A673 (cell line): Measurements from ENCODE around the gene STARD13. TPM values are rescaled to one million over a fixed set of nuclear protein-coding genes. Genes with fewer than 3 reads are reported as not detected.

ENCODE experiments used
- BruUV-seq: library from RNA; stranded (reverse); fragments of 400-500 nt; replicated peaks from 2 replicates; lab custom pipeline; 2021; lab: Mats Ljungman, UMichigan
- CTCF ChIA-PET: fragments of 300-600 bp; sonication (Branson Sonifier 250); formaldehyde crosslinking; loops from one replicate; lab custom pipeline; 2022; ENCODE audit warnings: antibody characterized with exemption; lab: Charles Lee
- POLR2A ChIA-PET: fragments of 300-600 bp; sonication (Branson Sonifier 250); formaldehyde crosslinking; loops from one replicate; lab custom pipeline; 2022; ENCODE audit warnings: antibody characterized with exemption; ENCODE audit not compliant: low non-redundant PET; lab: Charles Lee
- DNase-seq: peaks from one replicate; pipeline ENCODE4 v3.0.0-alpha.2; 2015; ENCODE audit warnings: low spot score
- H3K27ac ChIP-seq: fragments of 200-600 bp; sonication (generic); 2 replicates; pipeline ENCODE4 v1.5.1; 2016; ENCODE audit warnings: mixed run types, low read depth, mild to moderate bottlenecking, mixed read lengths, antibody characterized with exemption, low read length; ENCODE audit not compliant: poor library complexity, severe bottlenecking
- H3K27me3 ChIP-seq: fragments of 200-600 bp; sonication (generic); replicated peaks from 2 replicates; pipeline ENCODE4 v1.6.1; 2017; ENCODE audit warnings: mixed run types, low read depth, mild to moderate bottlenecking, mixed read lengths, antibody characterized with exemption, low read length; ENCODE audit not compliant: insufficient read depth, poor library complexity
- H3K36me3 ChIP-seq: fragments of 200-600 bp; sonication (generic); 2 replicates; pipeline ENCODE4 v1.6.1; 2016; ENCODE audit warnings: mixed run types, mild to moderate bottlenecking, mixed read lengths, antibody characterized with exemption, low read length; ENCODE audit not compliant: insufficient read depth, poor library complexity, severe bottlenecking
- H3K4me1 ChIP-seq: fragments of 200-600 bp; sonication (generic); 2 replicates; pipeline ENCODE4 v1.6.1; 2017; ENCODE audit warnings: mixed run types, mild to moderate bottlenecking, mixed read lengths, antibody characterized with exemption, low read length; ENCODE audit not compliant: insufficient read depth, poor library complexity, severe bottlenecking
- H3K4me3 ChIP-seq: fragments of 200-600 bp; sonication (generic); 2 replicates; pipeline ENCODE4 v1.5.1; 2016; ENCODE audit warnings: low read depth, mixed run types, mild to moderate bottlenecking, mixed read lengths, low read length; ENCODE audit not compliant: poor library complexity, severe bottlenecking
- H3K9me3 ChIP-seq: fragments of 200-600 bp; sonication (generic); 2 replicates; pipeline ENCODE4 v1.6.1; 2016; ENCODE audit warnings: mixed run types, low read depth, mild to moderate bottlenecking, mixed read lengths, antibody characterized with exemption, low read length; ENCODE audit not compliant: poor library complexity, severe bottlenecking
- EZH2 ChIP-seq: fragments of 200-600 bp; sonication (generic); IDR thresholded peaks from 2 replicates; pipeline ENCODE4 v1.6.1; 2017; ENCODE audit warnings: borderline replicate concordance, low read depth, mild to moderate bottlenecking, mixed read lengths, antibody characterized with exemption, low read length; ENCODE audit not compliant: poor library complexity, severe bottlenecking
- intact Hi-C: fragments of 100-400 bp; cut with micrococcal nuclease; formaldehyde crosslinking; loops from one replicate; pipeline ENCODE4 v1.10.0; 2022; ENCODE audit not compliant: unreplicated experiment
- total RNA-seq: library from RNA; stranded (reverse); gene quantifications from 2 replicates; pipeline ENCODE4 v1.2.3, GENCODE V29; 2021
- TF ChIP-seq, protein P1 (sequence below): fragments of 300-800, 200-600 bp; sonication (generic); conservative IDR thresholded peaks from 2 replicates; pipeline ENCODE4 v1.5.1; 2017; ENCODE audit warnings: low read depth, mild to moderate bottlenecking, antibody characterized with exemption, low read length, moderate library complexity, mixed read lengths

STARD13 gene
- total RNA-seq, 1 experiment from 2014 or later: 45.7 TPM

- no peak for TF ChIP-seq EZH2
- TF ChIP-seq, protein P1, sequence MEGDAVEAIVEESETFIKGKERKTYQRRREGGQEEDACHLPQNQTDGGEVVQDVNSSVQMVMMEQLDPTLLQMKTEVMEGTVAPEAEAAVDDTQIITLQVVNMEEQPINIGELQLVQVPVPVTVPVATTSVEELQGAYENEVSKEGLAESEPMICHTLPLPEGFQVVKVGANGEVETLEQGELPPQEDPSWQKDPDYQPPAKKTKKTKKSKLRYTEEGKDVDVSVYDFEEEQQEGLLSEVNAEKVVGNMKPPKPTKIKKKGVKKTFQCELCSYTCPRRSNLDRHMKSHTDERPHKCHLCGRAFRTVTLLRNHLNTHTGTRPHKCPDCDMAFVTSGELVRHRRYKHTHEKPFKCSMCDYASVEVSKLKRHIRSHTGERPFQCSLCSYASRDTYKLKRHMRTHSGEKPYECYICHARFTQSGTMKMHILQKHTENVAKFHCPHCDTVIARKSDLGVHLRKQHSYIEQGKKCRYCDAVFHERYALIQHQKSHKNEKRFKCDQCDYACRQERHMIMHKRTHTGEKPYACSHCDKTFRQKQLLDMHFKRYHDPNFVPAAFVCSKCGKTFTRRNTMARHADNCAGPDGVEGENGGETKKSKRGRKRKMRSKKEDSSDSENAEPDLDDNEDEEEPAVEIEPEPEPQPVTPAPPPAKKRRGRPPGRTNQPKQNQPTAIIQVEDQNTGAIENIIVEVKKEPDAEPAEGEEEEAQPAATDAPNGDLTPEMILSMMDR: no peak
- Histone ChIP-seq H3K27me3 (no peaks in the 10 kb centered on the region), H3K27ac (no peak overlapping the region), H3K9me3 (no peaks in the 10 kb centered on the region), H3K36me3 (no peaks in the 10 kb centered on the region), H3K4me1 (peaks cover 40% of the 10 kb centered on the region), H3K4me3 (no peak overlapping the region)
- intact Hi-C loops: loop anchor here (2.0 kb wide), 1 partner anchor 35 kb away; the partner anchor contains the start of gene STARD13
- no peak for DNase-seq
- BruUV-seq: no TSS peak
- ChIA-PET POLR2A (no interaction called here), CTCF (no interaction called here)
Observed at GRCh38 chr13:33249894-33250293, 35.7 kb downstream of the STARD13 start.

- intact Hi-C loops: no loop called here
- no peak overlapping the region for H3K4me3 ChIP-seq
- ChIA-PET CTCF (no interaction called here), POLR2A (no interaction called here)
- H3K27ac ChIP-seq: no peak overlapping the region
- BruUV-seq: no TSS peak
- DNase-seq: no peak
- no peak for TF ChIP-seq EZH2
- TF ChIP-seq, protein P1: no peak
- H3K36me3 ChIP-seq: no peaks in the 10 kb centered on the region
- H3K4me1 ChIP-seq: peaks cover 40% of the 10 kb centered on the region
- no peaks in the 10 kb centered on the region for H3K27me3 ChIP-seq
- H3K9me3 ChIP-seq: no peaks in the 10 kb centered on the region
Observed at GRCh38 chr13:33249066-33249465, 36.5 kb downstream of the STARD13 start.

DNA sequence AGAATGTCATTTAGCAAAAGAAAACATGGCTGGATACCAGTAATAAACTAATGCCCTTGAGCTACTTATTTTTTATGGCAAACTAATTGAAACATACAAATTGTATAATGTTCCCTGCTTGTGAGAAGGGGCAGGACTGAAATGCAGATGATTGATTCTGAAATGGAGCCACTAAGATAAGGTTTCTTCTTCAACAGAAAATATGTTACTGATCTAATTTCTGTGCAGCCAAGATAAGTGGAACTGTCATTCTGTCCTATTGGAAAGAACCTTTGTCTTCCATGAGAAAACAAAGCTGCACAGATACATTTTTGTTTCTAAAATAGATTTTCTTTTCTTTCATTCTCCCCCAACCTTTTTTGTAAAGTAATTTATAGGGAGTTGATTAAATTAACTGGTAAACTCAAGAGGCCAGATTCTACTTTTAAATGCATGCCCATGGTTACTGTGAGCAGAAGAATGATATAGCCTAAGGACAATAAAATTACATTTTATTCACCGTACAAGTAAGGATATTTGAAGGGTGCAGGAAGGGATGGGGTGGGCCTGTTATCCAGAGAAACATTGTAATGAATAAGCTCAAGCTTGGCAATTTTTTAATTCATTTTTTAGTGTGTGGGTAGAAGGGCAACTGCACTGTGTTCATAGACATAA is 39.9 kb downstream of the STARD13 start:
- BruUV-seq: no TSS peak
- DNase-seq: no peak
- intact Hi-C loops: no loop called here
- ChIA-PET POLR2A (interaction anchor here (0.6 kb wide), 2 partner anchors 40 to 48 kb away, joined by 3 read pairs; no protein-coding TSS in a partner anchor), CTCF (no interaction called here)
- peaks cover 7% of the 10 kb centered on the region for H3K9me3 ChIP-seq
- no peaks in the 10 kb centered on the region for H3K36me3 ChIP-seq
- no peaks in the 10 kb centered on the region for H3K27me3 ChIP-seq
- TF ChIP-seq, protein P1: no peak
- TF ChIP-seq EZH2: no peak
- H3K27ac ChIP-seq: no peak overlapping the region
- H3K4me1 ChIP-seq: peaks cover 19% of the 10 kb centered on the region
- H3K4me3 ChIP-seq: no peak overlapping the region
